Glomerular visceral epithelial cell (primary cell): ENCODE results near the gene SETD1B.
"Not testable (repeated sequence)": the region's sequence is repeated elsewhere in the genome, so short reads cannot be mapped to it uniquely, and the experiment has no call there.

Experiments used
- DNase-seq: peaks from one replicate; pipeline ENCODE4 v3.0.0-alpha.2; 2016; ENCODE audit errors: extremely low spot score

Gene SETD1B

GRCh38 chr12:121825041-121825523 is 21.3 kb downstream of the SETD1B start:
- no peak for DNase-seq

- no peak for DNase-seq
Observed at GRCh38 chr12:121826318-121827150, 22.7 kb downstream of the SETD1B start.

- DNase-seq, result no peak
Observed at GRCh38 chr12:121827351-121828099, 23.7 kb downstream of the SETD1B start.

GRCh38 chr12:121828306-121828705 is 24.5 kb downstream of the SETD1B start:
- DNase-seq, result no peak

- no peak for DNase-seq
Observed at GRCh38 chr12:121828826-121829225, 25.0 kb downstream of the SETD1B start.

- no peak for DNase-seq
Observed at GRCh38 chr12:121829250-121829918, 25.6 kb downstream of the SETD1B start.

GRCh38 chr12:121830134-121830533 is 26.3 kb downstream of the SETD1B start:
- no peak for DNase-seq

- DNase-seq, result no peak
Observed at GRCh38 chr12:121830588-121831265, 26.9 kb downstream of the SETD1B start.

GRCh38 chr12:121831571-121832245 is 27.9 kb downstream of the SETD1B start:
- no peak for DNase-seq

GRCh38 chr12:121837680-121838079 is 33.9 kb downstream of the SETD1B start:
- DNase-seq, result no peak

GRCh38 chr12:121838126-121838525 is 34.3 kb downstream of the SETD1B start:
- DNase-seq, result no peak

GRCh38 chr12:121839106-121839992 is 35.5 kb downstream of the SETD1B start:
- DNase-seq, result peak; percentile 51

- DNase-seq, result no peak
Observed at GRCh38 chr12:121839993-121840761, 36.4 kb downstream of the SETD1B start.

- DNase-seq, result no peak
Observed at GRCh38 chr12:121843236-121843982, 39.6 kb downstream of the SETD1B start.

- no peak for DNase-seq
Observed at GRCh38 chr12:121845701-121846100, 41.9 kb downstream of the SETD1B start.

- DNase-seq, result no peak
Observed at GRCh38 chr12:121849211-121849610, 45.4 kb downstream of the SETD1B start.

GRCh38 chr12:121849665-121850064 is 45.9 kb downstream of the SETD1B start:
- no peak for DNase-seq

GRCh38 chr12:121852392-121852791 is 48.6 kb downstream of the SETD1B start:
- not testable (repeated sequence) for DNase-seq
